H9 (cell line): ENCODE data around the gene GRK4. TPM values are rescaled to one million over a fixed set of nuclear protein-coding genes. Genes with fewer than 3 reads are reported as not detected.

ENCODE experiments used
- DNase-seq: peaks from one replicate; pipeline ENCODE4 v3.0.0-alpha.2; 2017
- H2AFZ ChIP-seq: one replicate; pipeline ENCODE4 v1.6.1; 2013; ENCODE audit warnings: mild to moderate bottlenecking, low read length, control low read depth, moderate library complexity
- H2AK5ac ChIP-seq: 2 replicates; pipeline ENCODE4 v1.6.1; 2013; ENCODE audit warnings: low read length, control low read depth, mixed read lengths; ENCODE audit not compliant: insufficient read length
- H2BK120ac ChIP-seq: one replicate; pipeline ENCODE4 v1.6.1; 2013; ENCODE audit warnings: low read depth, mild to moderate bottlenecking, low read length, control low read depth, inconsistent platforms; ENCODE audit not compliant: poor library complexity, severe bottlenecking
- H2BK12ac ChIP-seq: 2 replicates; pipeline ENCODE4 v1.6.1; 2013; ENCODE audit warnings: low read length, control low read depth, mixed read lengths, low read depth; ENCODE audit not compliant: insufficient read length
- H2BK15ac ChIP-seq: 2 replicates; pipeline ENCODE4 v1.6.1; 2013; ENCODE audit warnings: low read depth, low read length, control low read depth
- H2BK20ac ChIP-seq: one replicate; pipeline ENCODE4 v1.6.1; 2013; ENCODE audit warnings: low read depth, mild to moderate bottlenecking, low read length, control low read depth, inconsistent platforms; ENCODE audit not compliant: poor library complexity, severe bottlenecking
- H2BK5ac ChIP-seq: 2 replicates; pipeline ENCODE4 v1.6.1; 2013; ENCODE audit warnings: low read length, control low read depth, mixed read lengths; ENCODE audit not compliant: insufficient read length
- H3K14ac ChIP-seq: 2 replicates; pipeline ENCODE4 v1.6.1; 2013; ENCODE audit warnings: low read length, control low read depth; ENCODE audit not compliant: insufficient read depth
- H3K18ac ChIP-seq: 2 replicates; pipeline ENCODE4 v1.6.1; 2013; ENCODE audit warnings: low read depth, mild to moderate bottlenecking, mixed read lengths, low read length, control low read depth; ENCODE audit not compliant: insufficient read length
- H3K23ac ChIP-seq: 2 replicates; pipeline ENCODE4 v1.6.1; 2013; ENCODE audit warnings: low read length, control low read depth, mixed read lengths, low read depth; ENCODE audit not compliant: insufficient read length
- H3K23me2 ChIP-seq: 2 replicates; pipeline ENCODE4 v1.6.1; 2013; ENCODE audit warnings: low read depth, mild to moderate bottlenecking, mixed read lengths, low read length, control low read depth; ENCODE audit not compliant: insufficient read length, poor library complexity, severe bottlenecking
- H3K27ac ChIP-seq: 2 replicates; pipeline ENCODE4 v1.5.1; 2013; ENCODE audit warnings: low read length, control low read depth, mixed read lengths, low read depth; ENCODE audit not compliant: insufficient read length
- H3K27me3 ChIP-seq: 2 replicates; pipeline ENCODE4 v1.6.1; 2013; ENCODE audit warnings: low read length, control low read depth, inconsistent platforms; ENCODE audit not compliant: insufficient read depth
- H3K4ac ChIP-seq: 2 replicates; pipeline ENCODE4 v1.6.1; 2013; ENCODE audit warnings: low read depth, mild to moderate bottlenecking, control low read depth, inconsistent platforms, low read length, moderate library complexity
- H3K4me1 ChIP-seq: 2 replicates; pipeline ENCODE4 v1.6.1; 2013; ENCODE audit warnings: low read length, control low read depth, inconsistent platforms; ENCODE audit not compliant: insufficient read depth
- H3K4me2 ChIP-seq: 2 replicates; pipeline ENCODE4 v1.6.1; 2013; ENCODE audit warnings: low read length, control low read depth, mixed read lengths; ENCODE audit not compliant: insufficient read length, insufficient read depth
- H3K56ac ChIP-seq: 2 replicates; pipeline ENCODE4 v1.6.1; 2013; ENCODE audit warnings: low read depth, mild to moderate bottlenecking, mixed read lengths, low read length, control low read depth; ENCODE audit not compliant: insufficient read length
- H3K79me1 ChIP-seq: 2 replicates; pipeline ENCODE4 v1.6.1; 2013; ENCODE audit warnings: low read depth, mild to moderate bottlenecking, moderate library complexity, low read length, control low read depth, inconsistent platforms; ENCODE audit not compliant: insufficient read depth, poor library complexity, severe bottlenecking
- H3K79me2 ChIP-seq: 2 replicates; pipeline ENCODE4 v1.6.1; 2013; ENCODE audit warnings: low read length, control low read depth, inconsistent platforms; ENCODE audit not compliant: insufficient read depth
- H3K9ac ChIP-seq: 2 replicates; pipeline ENCODE4 v1.6.1; 2013; ENCODE audit warnings: low read length, control low read depth, mixed read lengths; ENCODE audit not compliant: insufficient read length; ENCODE audit errors: extremely low read depth
- H3K9me3 ChIP-seq: one replicate; pipeline ENCODE4 v1.6.1; 2013; ENCODE audit warnings: low read depth, low read length, inconsistent platforms; ENCODE audit not compliant: control insufficient read depth
- H3T11ph ChIP-seq: one replicate; pipeline ENCODE4 v1.6.1; 2013; ENCODE audit warnings: mild to moderate bottlenecking, low read length, control low read depth, inconsistent platforms
- H4K20me1 ChIP-seq: one replicate; pipeline ENCODE4 v1.6.1; 2013; ENCODE audit not compliant: control insufficient read depth, insufficient read length, insufficient read depth
- H4K5ac ChIP-seq: 2 replicates; pipeline ENCODE4 v1.6.1; 2013; ENCODE audit warnings: low read depth, mild to moderate bottlenecking, mixed read lengths, low read length, control low read depth; ENCODE audit not compliant: insufficient read length
- H4K8ac ChIP-seq: replicated peaks from 2 replicates; pipeline ENCODE4 v1.6.1; 2013; ENCODE audit warnings: low read length, control low read depth, mixed read lengths, low read depth; ENCODE audit not compliant: insufficient read length
- H4K91ac ChIP-seq: 2 replicates; pipeline ENCODE4 v1.6.1; 2013; ENCODE audit warnings: low read depth, mild to moderate bottlenecking, moderate library complexity, mixed read lengths, low read length, control low read depth; ENCODE audit not compliant: insufficient read length
- H3K27ac Mint-ChIP-seq, 3 experiments: 2 replicates in 2 of 3; 3 replicates in 1 of 3; pipeline ENCODE4 v1.8.0; 2020 to 2021; ENCODE audit warnings: mixed read lengths in 3 of 3, mild to moderate bottlenecking in 1 of 3, moderate library complexity in 1 of 3
- H3K27me3 Mint-ChIP-seq: 2 replicates; pipeline ENCODE4 v1.8.0; 2021; ENCODE audit warnings: low read depth, mild to moderate bottlenecking, moderate library complexity, mixed read lengths
- H3K36me3 Mint-ChIP-seq, 3 experiments: 2 replicates in 2 of 3; 3 replicates in 1 of 3; pipeline ENCODE4 v1.8.0; 2020 to 2021; ENCODE audit warnings: low read depth in 3 of 3, mixed read lengths in 3 of 3; ENCODE audit not compliant: insufficient read depth in 1 of 3
- H3K4me1 Mint-ChIP-seq, 2 experiments: 2 replicates each; pipeline ENCODE4 v1.8.0; 2020; ENCODE audit warnings: mixed read lengths in 2 of 2
- H3K4me3 Mint-ChIP-seq, 2 experiments: 2 replicates in 1 of 2; 3 replicates in 1 of 2; pipeline ENCODE4 v1.8.0; 2020 to 2021; ENCODE audit warnings: mild to moderate bottlenecking in 2 of 2, mixed read lengths in 2 of 2, moderate library complexity in 1 of 2
- H3K9me3 Mint-ChIP-seq, 2 experiments: 2 replicates in 1 of 2; 3 replicates in 1 of 2; pipeline ENCODE4 v1.8.0; 2020; ENCODE audit warnings: mild to moderate bottlenecking in 2 of 2, mixed read lengths in 2 of 2, moderate library complexity in 1 of 2
- WGBS: extraction: QIAGEN DNeasy Blood & Tissue Kit; methylation state at CpG from one replicate; pipeline ENCODE4 v1.1.7; 2013; ENCODE audit warnings: missing lambda C conversion rate, low lambda C conversion rate, mixed read lengths; ENCODE audit not compliant: insufficient read length; ENCODE audit errors: extremely low coverage; 5-methylcytosine and 5-hydroxymethylcytosine counted together
- total RNA-seq: library from RNA; stranded (reverse); gene quantifications from 2 replicates; pipeline ENCODE4 v1.2.1, GENCODE V29; 2021
- TF ChIP-seq, protein P1 (sequence below): fragments of 200-600 bp; sonication (generic); conservative IDR thresholded peaks from 3 replicates; pipeline ENCODE4 v1.8.0; 2021; ENCODE audit warnings: antibody characterized with exemption, mild to moderate bottlenecking

The GRK4 gene
- total RNA-seq, 1 experiment from 2014 or later: 4.8 TPM

GRCh38 chr4:3077796-3078195 lies 114.4 kb downstream of the GRK4 start:
- no peak overlapping the region for H4K5ac ChIP-seq
- H3K9me3 Mint-ChIP-seq: no peaks in the 10 kb centered on the region
- H3K79me2 ChIP-seq: peaks cover 34% of the 10 kb centered on the region; the same call in 1 of the 2 replicates
- peaks cover 2% of the 10 kb centered on the region for H4K20me1 ChIP-seq
- H3K23me2 ChIP-seq: peaks cover 8% of the 10 kb centered on the region
- no peak overlapping the region; a peak in 1 of 5 replicates for H3K4me3 Mint-ChIP-seq
- no peak overlapping the region for H3K4me2 ChIP-seq
- no peaks in the 10 kb centered on the region for H3K27me3 ChIP-seq
- no peak overlapping the region for H2AFZ ChIP-seq
- H3K27me3 Mint-ChIP-seq: no peaks in the 10 kb centered on the region
- H3K14ac ChIP-seq: no peak overlapping the region
- peaks cover 11 to 14% of the 10 kb centered on the region in 2 experiments for H3K4me1 Mint-ChIP-seq
- no peak overlapping the region for H2BK12ac ChIP-seq
- no peak overlapping the region for H2AK5ac ChIP-seq
- H3K27ac Mint-ChIP-seq: no peak overlapping the region
- no peak overlapping the region for H3K4ac ChIP-seq
- no peak overlapping the region for H3K23ac ChIP-seq
- no peak overlapping the region for H2BK5ac ChIP-seq
- no peak overlapping the region for H3K9ac ChIP-seq
- H4K91ac ChIP-seq: no peak overlapping the region
- no peaks in the 10 kb centered on the region; the same call in 1 of the 2 replicates for H3K4me1 ChIP-seq
- no peak for DNase-seq
- H4K8ac ChIP-seq: no peak overlapping the region
- H3K9me3 ChIP-seq: no peaks in the 10 kb centered on the region
- H3K18ac ChIP-seq: no peak overlapping the region
- no peak overlapping the region for H3K56ac ChIP-seq
- no peak overlapping the region for H2BK20ac ChIP-seq
- WGBS: no CpG with 5 or more reads among the region's 2 CpGs
- H2BK120ac ChIP-seq: no peak overlapping the region
- no peak overlapping the region for H3K27ac ChIP-seq
- H3K36me3 Mint-ChIP-seq: no peaks in the 10 kb centered on the region; a peak in 3 of 7 replicates
- H3T11ph ChIP-seq: no peak overlapping the region
- H2BK15ac ChIP-seq: no peak overlapping the region
- H3K79me1 ChIP-seq: peaks cover 12% of the 10 kb centered on the region
- TF ChIP-seq, protein P1, sequence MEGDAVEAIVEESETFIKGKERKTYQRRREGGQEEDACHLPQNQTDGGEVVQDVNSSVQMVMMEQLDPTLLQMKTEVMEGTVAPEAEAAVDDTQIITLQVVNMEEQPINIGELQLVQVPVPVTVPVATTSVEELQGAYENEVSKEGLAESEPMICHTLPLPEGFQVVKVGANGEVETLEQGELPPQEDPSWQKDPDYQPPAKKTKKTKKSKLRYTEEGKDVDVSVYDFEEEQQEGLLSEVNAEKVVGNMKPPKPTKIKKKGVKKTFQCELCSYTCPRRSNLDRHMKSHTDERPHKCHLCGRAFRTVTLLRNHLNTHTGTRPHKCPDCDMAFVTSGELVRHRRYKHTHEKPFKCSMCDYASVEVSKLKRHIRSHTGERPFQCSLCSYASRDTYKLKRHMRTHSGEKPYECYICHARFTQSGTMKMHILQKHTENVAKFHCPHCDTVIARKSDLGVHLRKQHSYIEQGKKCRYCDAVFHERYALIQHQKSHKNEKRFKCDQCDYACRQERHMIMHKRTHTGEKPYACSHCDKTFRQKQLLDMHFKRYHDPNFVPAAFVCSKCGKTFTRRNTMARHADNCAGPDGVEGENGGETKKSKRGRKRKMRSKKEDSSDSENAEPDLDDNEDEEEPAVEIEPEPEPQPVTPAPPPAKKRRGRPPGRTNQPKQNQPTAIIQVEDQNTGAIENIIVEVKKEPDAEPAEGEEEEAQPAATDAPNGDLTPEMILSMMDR: no peak
